CD4-positive, alpha-beta T cell treated with Interleukin-6 at 100 ng/mL for 8 hours (primary cell): ENCODE results near the gene STX10.
A peak's percentile ranks its signal among the peaks of the same experiment; 100 is the strongest.

Experiments used
- DNase-seq: peaks from one replicate; pipeline ENCODE4 v3.0.0-alpha.2; 2020; ENCODE audit warnings: mixed read lengths, low spot score

STX10 gene

DNA sequence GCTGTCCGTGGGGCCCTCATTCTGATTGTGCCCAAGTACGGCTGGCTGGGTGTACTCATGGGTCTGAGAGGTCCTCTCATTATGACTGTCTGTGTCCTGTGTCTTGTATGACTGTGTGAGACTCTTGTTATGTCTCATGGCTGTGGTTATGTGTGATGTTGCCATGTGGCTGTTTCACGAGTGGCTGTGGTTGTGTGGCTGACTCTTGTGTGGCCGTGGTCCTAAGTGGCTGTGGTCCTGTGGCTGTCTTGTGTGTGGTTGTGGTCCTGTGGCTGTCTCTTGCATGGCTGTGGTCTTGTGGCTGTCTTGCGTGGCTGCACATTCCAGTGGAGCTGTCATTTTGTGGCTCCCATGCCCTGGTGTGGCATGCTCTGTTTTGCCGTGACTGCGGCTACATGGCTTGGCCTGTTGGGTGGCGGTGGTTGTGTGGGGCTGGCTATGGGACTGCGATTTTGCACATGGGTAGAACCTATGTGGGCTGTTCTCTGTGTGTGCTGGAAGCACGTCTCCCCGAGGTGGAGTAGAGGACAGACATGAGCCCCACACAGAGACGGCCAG, 50.1 kb downstream of the STX10 start:
- DNase-seq, result peak; percentile 62

DNA sequence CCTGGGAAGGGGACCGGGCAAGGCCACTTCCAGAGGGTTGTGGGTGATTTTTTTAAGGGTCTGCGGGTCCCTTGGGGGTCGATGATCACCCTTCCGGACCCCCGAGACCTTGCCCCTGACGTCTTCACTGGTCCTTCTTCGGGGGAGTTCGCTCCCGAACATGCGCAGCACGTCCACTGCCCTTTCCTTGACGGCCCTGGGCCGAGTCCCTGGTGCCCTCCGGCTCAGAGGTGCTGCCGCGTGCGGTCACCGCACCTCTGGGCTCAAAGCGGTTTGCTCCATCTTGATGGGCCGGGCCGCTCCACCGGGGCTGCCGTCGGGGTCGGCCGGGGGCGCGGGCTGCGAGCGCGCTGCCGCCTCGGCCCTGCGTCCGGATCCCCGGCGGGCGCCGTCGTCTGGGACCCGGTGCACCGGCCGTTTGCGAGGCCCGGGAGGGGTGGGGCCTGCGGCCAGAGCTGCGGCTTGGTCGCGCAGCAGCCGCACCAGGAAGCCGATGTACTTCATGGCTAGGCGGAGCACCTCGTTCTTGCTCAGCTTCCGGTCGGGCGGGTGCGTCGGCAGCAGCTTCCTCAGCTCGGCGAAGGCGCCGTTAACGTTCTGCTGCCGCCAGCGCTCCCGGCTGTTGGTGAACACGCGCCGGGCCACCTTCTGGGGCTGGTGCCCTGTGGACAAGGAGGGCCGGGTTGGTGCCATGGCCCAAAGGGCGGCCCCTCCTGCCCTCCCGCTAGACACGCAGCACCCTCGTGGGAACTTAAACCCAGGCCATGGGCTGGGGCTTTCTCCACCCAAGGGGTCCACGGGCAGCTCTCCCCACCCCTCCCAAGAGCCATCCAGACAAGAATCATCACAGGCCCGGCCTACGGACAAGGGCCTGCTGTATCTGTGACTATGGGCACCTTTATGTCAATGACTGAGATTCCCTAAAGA, 50.8 kb downstream of the STX10 start:
- DNase-seq, result peak; percentile 80

DNA sequence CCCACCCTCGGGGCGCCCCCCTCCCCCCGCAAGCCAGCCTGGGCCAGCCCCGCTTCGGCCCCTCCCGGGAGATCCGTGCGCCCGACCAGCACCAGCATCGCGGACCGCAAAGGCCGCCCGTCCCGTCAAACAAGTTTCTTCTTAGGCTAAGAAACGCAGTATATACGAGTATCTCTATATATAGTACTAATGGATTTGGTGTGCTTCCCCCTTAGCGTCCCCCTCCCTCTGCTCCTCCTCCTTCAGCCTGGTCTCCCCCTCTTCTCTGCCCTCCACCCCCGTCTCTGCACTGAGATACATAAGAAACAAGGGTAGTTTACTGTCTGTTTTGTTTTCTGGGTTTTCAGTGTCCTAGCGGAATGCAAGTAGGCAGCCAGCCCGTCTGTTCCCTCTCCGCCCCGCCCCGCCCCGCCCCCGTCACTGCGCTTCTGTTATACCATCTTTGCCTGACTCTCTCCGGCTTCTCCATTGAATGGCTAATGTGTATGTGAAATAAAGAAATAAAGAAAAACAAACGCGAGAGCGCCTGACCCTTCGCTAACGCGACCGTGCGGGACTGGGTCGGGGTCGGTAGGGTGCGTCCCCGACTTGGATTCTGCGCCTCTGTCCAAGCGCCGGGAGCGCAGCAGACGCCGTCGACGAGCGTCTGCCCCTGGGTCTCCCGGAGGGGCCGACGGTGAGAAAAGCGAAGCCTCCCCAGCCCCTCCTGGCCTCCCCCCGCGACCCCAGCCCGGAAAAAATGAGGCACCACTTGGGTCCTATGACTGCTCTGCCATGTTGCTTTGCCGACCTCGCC, 51.7 kb downstream of the STX10 start:
- peak; percentile 38 for DNase-seq

DNA sequence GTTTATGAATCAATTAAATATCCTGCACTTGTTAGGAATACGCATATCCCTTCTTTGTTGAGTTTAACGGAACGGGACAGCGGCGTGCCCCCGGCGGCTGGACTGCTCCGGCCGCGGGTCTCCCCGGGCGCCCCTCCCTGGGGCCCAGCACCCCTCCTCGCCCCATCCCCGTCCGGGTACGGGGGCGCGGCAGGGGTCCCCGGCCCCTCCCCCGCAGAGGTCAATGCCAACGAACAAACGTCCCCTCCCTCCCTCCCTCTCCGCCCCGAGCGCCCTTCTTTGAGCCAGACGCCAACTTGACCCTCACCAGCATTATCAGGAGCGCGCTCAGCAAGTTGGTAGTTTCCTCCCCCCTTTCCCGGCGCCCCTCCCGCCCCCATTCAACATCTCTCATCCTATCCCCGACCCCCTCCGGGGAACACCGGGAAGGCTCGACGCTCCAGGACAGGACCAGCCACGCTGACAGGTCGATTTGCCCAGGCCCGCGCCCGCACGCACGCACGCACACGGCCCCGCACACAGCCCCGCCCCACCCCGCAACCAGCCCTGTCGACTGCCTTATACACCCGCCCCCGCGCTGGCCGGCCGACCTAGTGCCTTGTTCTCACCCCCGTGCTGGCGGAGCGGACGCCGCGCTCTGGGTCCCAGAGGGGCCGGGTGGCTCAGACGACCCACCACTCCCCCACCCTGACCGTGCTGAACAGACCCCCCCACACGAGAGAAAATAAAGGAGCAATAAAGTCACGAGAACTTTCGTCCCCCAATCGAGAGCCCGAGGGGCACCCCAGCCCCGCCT, 52.5 kb downstream of the STX10 start:
- DNase-seq, result no peak

DNA sequence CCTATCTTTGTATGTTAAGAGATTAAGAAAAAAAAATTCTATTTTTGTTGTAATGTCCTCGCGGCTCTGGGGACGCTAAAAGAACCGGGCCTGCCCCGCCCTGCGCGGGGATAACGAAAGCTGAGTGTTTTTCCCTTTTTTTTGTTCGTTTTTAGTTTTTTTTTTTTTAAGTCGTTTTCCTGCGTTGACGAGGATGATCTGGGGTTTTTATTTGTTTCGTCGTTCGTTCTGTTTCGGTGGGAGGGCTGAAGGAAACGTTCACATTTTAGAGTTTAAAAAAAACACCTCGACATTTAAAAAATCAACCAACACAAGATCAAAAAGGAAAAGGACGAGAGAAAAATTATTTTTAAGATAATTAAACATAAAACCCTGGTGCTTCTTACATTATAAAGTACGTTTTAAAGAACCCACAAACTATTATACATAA, 53.1 kb downstream of the STX10 start:
- no peak for DNase-seq

DNA sequence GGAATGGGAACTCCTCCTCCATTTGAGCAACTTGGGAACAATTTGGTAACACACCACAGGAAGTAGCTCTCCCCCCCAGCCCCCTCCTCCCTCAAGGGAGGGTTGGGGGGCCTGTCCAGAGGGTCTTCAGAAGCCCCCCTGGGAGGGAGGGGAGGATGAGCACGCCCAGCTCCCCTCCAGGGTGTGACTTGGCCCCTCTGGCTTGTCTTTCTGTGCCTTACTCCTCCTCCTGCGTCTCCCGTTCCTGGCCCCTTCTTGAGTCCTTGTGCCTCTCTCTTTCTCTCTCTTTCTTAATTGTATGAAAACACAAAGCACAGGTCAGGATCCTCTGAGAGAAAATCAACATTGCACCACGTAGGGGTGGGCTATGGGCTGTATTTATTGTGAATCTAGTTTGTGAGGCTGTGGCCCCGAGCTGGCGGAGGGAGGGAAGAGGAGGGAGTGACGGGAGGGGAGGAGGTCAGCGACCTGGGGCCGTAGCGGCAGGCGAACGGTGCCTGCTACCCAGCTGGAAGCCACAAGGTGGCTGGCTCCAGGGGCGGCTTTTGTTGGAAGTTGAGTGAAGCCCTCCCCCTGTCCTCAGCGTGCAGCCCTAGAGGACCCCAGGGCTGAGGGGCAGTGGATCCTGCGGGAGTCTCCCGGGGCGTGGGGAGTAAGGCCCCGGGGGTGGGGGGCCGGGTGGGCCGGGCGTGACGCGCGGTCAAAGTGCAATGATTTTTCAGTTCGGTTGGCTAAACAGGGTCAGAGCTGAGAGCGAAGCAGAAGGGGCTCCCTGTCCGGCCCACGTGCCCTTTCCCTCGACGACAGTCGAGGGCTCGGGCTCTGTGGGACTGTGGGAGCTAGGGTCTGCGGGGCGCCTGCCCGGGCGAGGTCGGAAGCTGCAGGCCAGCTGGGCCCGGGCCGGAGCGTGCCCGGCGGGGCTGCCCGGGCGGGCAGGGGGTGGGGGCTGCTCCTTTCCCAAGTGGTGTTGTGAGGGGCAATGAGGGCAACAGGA, 53.9 kb downstream of the STX10 start:
- DNase-seq, result no peak

DNA sequence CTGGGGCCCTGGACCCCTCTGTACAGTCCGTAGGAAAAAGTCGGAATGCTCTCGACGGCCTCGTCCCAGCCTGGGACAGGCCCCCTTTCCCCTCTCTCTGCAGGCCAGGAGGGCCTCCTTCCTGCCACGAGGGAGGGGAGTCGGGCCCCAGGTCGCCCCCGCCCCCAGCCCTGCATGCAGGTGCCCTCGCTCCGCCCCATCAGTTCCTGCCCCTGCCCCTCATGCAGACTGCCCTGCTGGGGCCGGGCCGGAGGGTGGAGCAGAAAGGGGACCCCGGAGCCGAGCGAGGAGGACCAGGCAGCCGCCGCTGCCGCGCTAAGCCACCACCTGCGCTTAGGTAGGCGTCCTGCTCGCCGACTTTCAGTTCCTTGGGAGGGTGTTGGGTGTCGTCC, 54.8 kb downstream of the STX10 start:
- peak; percentile 15 for DNase-seq

DNA sequence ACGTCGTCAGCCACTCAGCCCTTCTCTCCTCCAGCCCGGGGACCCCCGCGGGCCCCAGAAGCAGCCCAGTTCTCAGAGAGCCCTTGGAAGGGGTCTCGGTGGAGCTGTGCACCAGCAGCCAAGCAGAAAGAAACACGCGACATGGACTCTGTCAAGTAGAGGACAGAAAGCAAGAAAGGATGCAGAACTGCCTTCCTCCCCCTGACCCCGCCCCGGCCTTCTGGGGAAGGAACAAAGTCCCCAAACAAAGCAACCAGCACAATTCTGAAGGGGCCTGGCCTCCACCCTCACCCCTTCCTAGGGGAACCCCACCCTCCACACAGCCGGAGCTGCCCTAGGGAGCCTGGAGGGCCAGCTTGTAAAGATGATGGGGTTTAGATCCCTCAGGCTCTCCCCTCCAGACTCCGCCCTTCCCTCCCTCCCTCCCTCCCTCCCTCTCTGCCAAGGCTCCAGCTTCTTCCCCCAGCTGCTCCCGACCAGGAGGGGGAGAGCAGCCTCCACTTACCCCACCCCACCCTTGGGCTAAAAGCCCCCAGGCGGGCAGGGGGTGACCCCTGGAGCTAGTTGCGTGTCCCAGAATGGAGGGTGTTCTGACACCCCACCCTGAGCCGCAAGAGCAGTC, 55.3 kb downstream of the STX10 start:
- DNase-seq, result no peak

DNA sequence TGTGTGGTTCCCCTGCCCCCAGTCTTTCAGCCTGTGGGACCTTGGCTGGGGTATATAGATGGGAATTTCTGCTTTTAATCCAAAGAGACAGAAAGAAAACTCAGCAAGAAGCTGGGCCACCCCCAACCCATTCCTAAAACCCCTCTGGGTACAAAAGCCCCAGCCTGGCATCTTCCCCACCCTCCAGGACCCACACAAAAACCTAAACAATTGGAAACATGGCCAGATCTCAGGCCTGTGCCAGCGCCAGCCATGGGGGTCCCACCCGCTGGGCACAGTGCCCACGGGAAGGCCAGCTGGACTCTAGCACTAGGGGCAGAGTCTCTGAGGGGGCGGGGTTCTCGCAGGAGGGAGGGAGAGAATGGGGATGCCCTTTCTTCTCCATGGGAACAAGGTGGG, 56.1 kb downstream of the STX10 start:
- no peak for DNase-seq
